ENCODE results near the gene CCDC196. TPM values are rescaled to one million over a fixed set of nuclear protein-coding genes. Genes with fewer than 3 reads are reported as not detected.

The CCDC196 gene
- total RNA-seq, 1 donor from 2014 or later = not detected

GRCh38 chr14:66503532-66503931 is 17.4 kb downstream of the CCDC196 start:
- Mint-ChIP-seq H3K4me3 (no peak overlapping the region), H3K4me1 (ENCODE audit: unreplicated experiment) (peaks cover 5% of the 10 kb centered on the region), H3K36me3 (no peaks in the 10 kb centered on the region), H3K27ac (no peak overlapping the region), H3K27me3 (no peaks in the 10 kb centered on the region), H3K9me3 (no peaks in the 10 kb centered on the region)
- no peak for TF ChIP-seq CTCF (conservative IDR thresholded peaks at IDR 0.05)
- no peak for DNase-seq (ENCODE audit: extremely low spot score, unreplicated experiment)

- Mint-ChIP-seq H3K9me3 (no peaks in the 10 kb centered on the region), H3K4me1 (ENCODE audit: unreplicated experiment) (peaks cover 20% of the 10 kb centered on the region), H3K4me3 (peak overlapping the region; percentile 97), H3K36me3 (peaks cover 4% of the 10 kb centered on the region), H3K27me3 (peaks cover 16% of the 10 kb centered on the region), H3K27ac (peak overlapping the region; percentile 94)
- no peak for DNase-seq (ENCODE audit: extremely low spot score, unreplicated experiment)
- no peak for TF ChIP-seq CTCF (conservative IDR thresholded peaks at IDR 0.05)
Observed at GRCh38 chr14:66507181-66507721, 21.1 kb downstream of the CCDC196 start.

- Mint-ChIP-seq H3K9me3 (no peaks in the 10 kb centered on the region), H3K4me3 (peak within 1 kb of the TSS; percentile 97), H3K27me3 (peaks cover 16% of the 10 kb centered on the region), H3K4me1 (ENCODE audit: unreplicated experiment) (peaks cover 20% of the 10 kb centered on the region), H3K27ac (peak within 1 kb of the TSS; percentile 94), H3K36me3 (peaks cover 4% of the 10 kb centered on the region)
- peak; percentile 30 for TF ChIP-seq CTCF (conservative IDR thresholded peaks at IDR 0.05)
- peak; percentile 95 for DNase-seq (ENCODE audit: extremely low spot score, unreplicated experiment)
Observed at GRCh38 chr14:66507722-66508546, 21.8 kb downstream of the CCDC196 start, which contains the start of gene GPHN. GPHN (plus strand) TSS chr14:66508147.

GRCh38 chr14:66508547-66508845 is 22.3 kb downstream of the CCDC196 start:
- no peak for DNase-seq (ENCODE audit: extremely low spot score, unreplicated experiment)
- no peak for TF ChIP-seq CTCF (conservative IDR thresholded peaks at IDR 0.05)
- peaks cover 4% of the 10 kb centered on the region for H3K36me3 Mint-ChIP-seq
- H3K4me1 Mint-ChIP-seq (ENCODE audit: unreplicated experiment) = peaks cover 20% of the 10 kb centered on the region
- H3K9me3 Mint-ChIP-seq = no peaks in the 10 kb centered on the region
- H3K27ac Mint-ChIP-seq = peak overlapping the region; percentile 94
- H3K4me3 Mint-ChIP-seq = peak overlapping the region; percentile 97
- peaks cover 19% of the 10 kb centered on the region for H3K27me3 Mint-ChIP-seq

- Mint-ChIP-seq H3K27me3 (peaks cover 19% of the 10 kb centered on the region), H3K36me3 (peaks cover 4% of the 10 kb centered on the region), H3K4me3 (peak overlapping the region; percentile 89), H3K9me3 (no peaks in the 10 kb centered on the region), H3K27ac (peak overlapping the region; percentile 52), H3K4me1 (ENCODE audit: unreplicated experiment) (peaks cover 20% of the 10 kb centered on the region)
- peak; percentile 72 for DNase-seq (ENCODE audit: extremely low spot score, unreplicated experiment)
- TF ChIP-seq CTCF (conservative IDR thresholded peaks at IDR 0.05) = no peak
Observed at GRCh38 chr14:66508846-66509621, 22.9 kb downstream of the CCDC196 start.

All from type B pancreatic cell (in vitro differentiated cells).